GM12878 (cell line): ENCODE measurements around the gene KRTAP10-7. TPM values are rescaled to one million over a fixed set of nuclear protein-coding genes. Genes with fewer than 3 reads are reported as not detected.

Source experiments
- ATAC-seq: fragments of 200-7000 bp; cut with Tn5 transposase; 3 replicates; pipeline ENCODE4 v1.9.1; 2020; ENCODE audit warnings: mild to moderate bottlenecking, moderate library complexity
- BruUV-seq: library from RNA; stranded (reverse); fragments of 400-500 nt; replicated peaks from 2 replicates; lab custom pipeline; 2021; lab: Mats Ljungman, UMichigan
- CTCF ChIA-PET: fragments of 300-600 bp; sonication (Branson Sonifier 250); formaldehyde crosslinking; extraction: SDS; loops from one replicate; lab custom pipeline; 2021; ENCODE audit warnings: inconsistent platforms; lab: Yijun Ruan, JAX
- POLR2A ChIA-PET: fragments of 350-600 bp; formaldehyde crosslinking; extraction: SDS; loops from one replicate; lab custom pipeline; 2021; ENCODE audit warnings: inconsistent platforms; lab: Charles Lee
- RAD21 ChIA-PET: fragments of 300-600 bp; sonication (Branson Sonifier 250); formaldehyde crosslinking; loops from one replicate; lab custom pipeline; 2023; ENCODE audit warnings: antibody characterized with exemption; ENCODE audit not compliant: unreplicated experiment; lab: Charles Lee
- SMC1A ChIA-PET: fragments of 300-600 bp; sonication (Branson Sonifier 250); formaldehyde crosslinking; loops from one replicate; lab custom pipeline; 2023; ENCODE audit not compliant: unreplicated experiment, uncharacterized antibody; lab: Charles Lee
- DNase-seq: peaks from one replicate; pipeline ENCODE4 v3.0.0-alpha.2; 2011; ENCODE audit warnings: low read depth, low spot score
- FAIRE-seq: peaks from 3 replicates; lab custom pipeline; 2011; peaks lifted over from hg19 to GRCh38; lab: Jason Lieb, UNC
- H2AFZ ChIP-seq: 2 replicates; pipeline ENCODE4 v1.6.0; 2011; ENCODE audit warnings: low read depth, low read length, control low read depth; ENCODE audit not compliant: control insufficient read depth
- H3K27ac ChIP-seq: 2 replicates; pipeline ENCODE4 v1.5.1; 2011; ENCODE audit warnings: control low read depth; ENCODE audit not compliant: control insufficient read depth, insufficient read depth
- H3K27me3 ChIP-seq, 2 experiments: replicated peaks in 1 of 2; 2 replicates each; pipeline versions ENCODE4 v1.6.0 to v1.6.1; 2011; ENCODE audit warnings: low read length in 1 of 2; ENCODE audit not compliant: control insufficient read depth in 2 of 2, insufficient read depth in 2 of 2
- H3K36me3 ChIP-seq, 2 experiments: 2 replicates each; pipeline ENCODE4 v1.5.1; 2011; ENCODE audit warnings: low read length in 1 of 2; ENCODE audit not compliant: control insufficient read depth in 2 of 2, insufficient read depth in 2 of 2
- H3K4me1 ChIP-seq: 2 replicates; pipeline ENCODE4 v1.6.1; 2011; ENCODE audit warnings: mild to moderate bottlenecking, low read length, moderate library complexity, mixed read lengths; ENCODE audit not compliant: control insufficient read depth, insufficient read depth
- H3K4me2 ChIP-seq: 2 replicates; pipeline ENCODE4 v1.6.0; 2011; ENCODE audit warnings: control low read depth; ENCODE audit not compliant: control insufficient read depth, insufficient read depth
- H3K4me3 ChIP-seq: fragments of 200-600 bp; sonication (generic); 2 replicates; pipeline ENCODE4 v1.5.1; 2016
- H3K79me2 ChIP-seq: 2 replicates; pipeline ENCODE4 v1.6.0; 2011; ENCODE audit warnings: low read length; ENCODE audit not compliant: control insufficient read depth, insufficient read depth
- H3K9ac ChIP-seq: 2 replicates; pipeline ENCODE4 v1.8.0; 2011; ENCODE audit warnings: low read length, control low read depth, mixed read lengths; ENCODE audit not compliant: control insufficient read depth, insufficient read depth
- H3K9me3 ChIP-seq: replicated peaks from 3 replicates; pipeline ENCODE4 v1.5.1; 2011; ENCODE audit warnings: mild to moderate bottlenecking, low read length; ENCODE audit not compliant: control insufficient read depth, insufficient read depth
- H4K20me1 ChIP-seq: 2 replicates; pipeline ENCODE4 v1.6.0; 2011; ENCODE audit not compliant: control insufficient read depth, insufficient read depth
- CHD1 ChIP-seq: IDR thresholded peaks from 2 replicates; pipeline ENCODE4 v1.6.1; 2012; ENCODE audit warnings: low read depth, low read length, improper control_type of control experiment
- ESRRA ChIP-seq: IDR thresholded peaks from 2 replicates; pipeline ENCODE4 v1.6.1; 2012; ENCODE audit warnings: mild to moderate bottlenecking, low read length, improper control_type of control experiment
- GATAD2B ChIP-seq: fragments of 450-650 bp; conservative IDR thresholded peaks from 2 replicates; pipeline ENCODE4 v1.6.1; 2017; ENCODE audit warnings: low read depth, mild to moderate bottlenecking, moderate library complexity
- NR2C2 ChIP-seq: IDR thresholded peaks from 2 replicates; pipeline ENCODE4 v1.6.1; 2011; ENCODE audit warnings: borderline replicate concordance, low read depth; ENCODE audit not compliant: control insufficient read depth, insufficient read length
- SKIL ChIP-seq: fragments of 450-650 bp; IDR thresholded peaks from 2 replicates; pipeline ENCODE4 v1.6.1; 2017; ENCODE audit warnings: mild to moderate bottlenecking, low read depth, inconsistent platforms; ENCODE audit not compliant: poor library complexity, severe bottlenecking
- TBL1XR1 ChIP-seq: IDR thresholded peaks from 2 replicates; pipeline ENCODE4 v1.6.1; 2012; ENCODE audit warnings: low read depth, low read length, improper control_type of control experiment
- YY1 ChIP-seq: IDR thresholded peaks from 2 replicates; pipeline ENCODE4 v1.6.1; 2011; ENCODE audit warnings: low read depth, mild to moderate bottlenecking, low read length
- ZNF217 ChIP-seq: fragments of 450-650 bp; IDR thresholded peaks from 2 replicates; pipeline ENCODE4 v1.6.1; 2017; ENCODE audit warnings: antibody characterized with exemption, mild to moderate bottlenecking
- ZSCAN29 ChIP-seq: fragments of 450-650 bp; IDR thresholded peaks from 2 replicates; pipeline ENCODE4 v1.6.1; 2017; ENCODE audit warnings: mild to moderate bottlenecking, moderate library complexity
- whole genome bisulfite sequencing: methylation state at CpG from one replicate; pipeline ENCODE4 v1.1.6; 2016; ENCODE audit warnings: low lambda C conversion rate; ENCODE audit not compliant: insufficient replicate concordance, insufficient coverage; ENCODE audit errors: missing lambda C conversion rate; 5-methylcytosine and 5-hydroxymethylcytosine counted together
- in situ Hi-C: fragments of 300-500 bp; cut with MboI; formaldehyde crosslinking; loops from 9 replicates; pipeline ENCODE4 v1.14.3; 2018; ENCODE audit warnings: mixed read lengths
- intact Hi-C: fragments of 100-400 bp; cut with micrococcal nuclease; formaldehyde crosslinking; loops from one replicate; pipeline ENCODE4 v1.14.2; 2022; ENCODE audit not compliant: unreplicated experiment
- polyA plus RNA-seq, 11 experiments: library from polyadenylated mRNA; depleted of rRNA in 4 of 11; unstranded in 6 of 11; stranded (reverse) in 5 of 11; fragments of >200 nt; fragmentation: Nextera tagmentation in 4 of 11; fragmentation: Illumina TruSeq in 1 of 11; extraction: Ambion mirVana in 4 of 11; extraction: Trizol in 1 of 11; gene quantifications; 1 replicate in 1 of 11; 2 replicates in 10 of 11; pipeline versions ENCODE4 v1.2.1 to v1.2.3, GENCODE V29; 2011 to 2016; ENCODE audit warnings: inconsistent platforms in 2 of 11, missing spikeins in 2 of 11, low read depth in 1 of 11
- total RNA-seq, 4 experiments: library from RNA; depleted of rRNA in 3 of 4; stranded (reverse); fragments of >200 nt in 3 of 4; fragmentation: Illumina TruSeq in 1 of 4; extraction: Trizol in 1 of 4; gene quantifications; 2 replicates each; pipeline versions ENCODE4 v1.2.1 to v1.2.3, GENCODE V29; 2013 to 2021
- TF ChIP-seq, protein P1 (sequence below): fragments of 450-650 bp; IDR thresholded peaks from 2 replicates; pipeline ENCODE4 v1.6.1; 2018; ENCODE audit warnings: borderline replicate concordance, mild to moderate bottlenecking; ENCODE audit not compliant: partially characterized antibody

Gene KRTAP10-7
- total and polyA plus RNA-seq, 10 of the 15 experiments (the other 5 are each of a cell fraction or from before 2014, with no cell fraction given) = not detected

GRCh38 chr21:44649521-44650100, 49.2 kb downstream of the KRTAP10-7 start:
- WGBS = 36% methylated on average over 18 of the region's 18 CpGs
- POLR2A ChIA-PET = interaction anchor here (0.7 kb wide), 1 partner anchor 1294 kb away, joined by 3 read pairs; no protein-coding TSS in a partner anchor

More at GRCh38 chr21:44649521-44650100, 49.2 kb downstream of the KRTAP10-7 start:
- FAIRE-seq (no peak), DNase-seq (no peak), ATAC-seq (no peak)
- RAD21 ChIA-PET = no interaction called here
- H3K9me3 ChIP-seq = no peaks in the 10 kb centered on the region; the same call in 2 of the 3 replicates
- CTCF ChIA-PET = no interaction called here
- intact Hi-C loops = no loop called here
- no peak overlapping the region for H3K27ac ChIP-seq
- SMC1A ChIA-PET = no interaction called here
- no peak overlapping the region for H2AFZ ChIP-seq
- BruUV-seq = no TSS peak
- H3K4me3 ChIP-seq = no peak overlapping the region
- H3K27me3 ChIP-seq = no peaks in the 10 kb centered on the region
- H4K20me1 ChIP-seq = no peaks in the 10 kb centered on the region
- H3K4me1 ChIP-seq = no peaks in the 10 kb centered on the region
- H3K79me2 ChIP-seq = no peaks in the 10 kb centered on the region
- no peak for TF ChIP-seq ZNF217
- no peak for TF ChIP-seq GATAD2B
- no peak for TF ChIP-seq ZSCAN29
- no peak for TF ChIP-seq CHD1
- TF ChIP-seq, protein P1, sequence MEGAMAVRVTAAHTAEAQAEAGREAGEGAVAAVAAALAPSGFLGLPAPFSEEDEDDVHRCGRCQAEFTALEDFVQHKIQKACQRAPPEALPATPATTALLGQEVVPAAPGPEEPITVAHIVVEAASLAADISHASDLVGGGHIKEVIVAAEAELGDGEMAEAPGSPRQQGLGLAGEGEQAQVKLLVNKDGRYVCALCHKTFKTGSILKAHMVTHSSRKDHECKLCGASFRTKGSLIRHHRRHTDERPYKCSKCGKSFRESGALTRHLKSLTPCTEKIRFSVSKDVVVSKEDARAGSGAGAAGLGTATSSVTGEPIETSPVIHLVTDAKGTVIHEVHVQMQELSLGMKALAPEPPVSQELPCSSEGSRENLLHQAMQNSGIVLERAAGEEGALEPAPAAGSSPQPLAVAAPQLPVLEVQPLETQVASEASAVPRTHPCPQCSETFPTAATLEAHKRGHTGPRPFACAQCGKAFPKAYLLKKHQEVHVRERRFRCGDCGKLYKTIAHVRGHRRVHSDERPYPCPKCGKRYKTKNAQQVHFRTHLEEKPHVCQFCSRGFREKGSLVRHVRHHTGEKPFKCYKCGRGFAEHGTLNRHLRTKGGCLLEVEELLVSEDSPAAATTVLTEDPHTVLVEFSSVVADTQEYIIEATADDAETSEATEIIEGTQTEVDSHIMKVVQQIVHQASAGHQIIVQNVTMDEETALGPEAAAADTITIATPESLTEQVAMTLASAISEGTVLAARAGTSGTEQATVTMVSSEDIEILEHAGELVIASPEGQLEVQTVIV = no peak
- no peak for TF ChIP-seq NR2C2
- no peak for TF ChIP-seq YY1
- no peak for TF ChIP-seq TBL1XR1
- TF ChIP-seq SKIL = no peak
- TF ChIP-seq ESRRA = no peak
- in situ Hi-C loops = no loop called here
- no peaks in the 10 kb centered on the region for H3K36me3 ChIP-seq
- no peak overlapping the region for H3K9ac ChIP-seq
- H3K4me2 ChIP-seq = no peak overlapping the region
